GM21381 (cell line): ENCODE measurements around the gene SH3PXD2B.

ENCODE experiments used
- ATAC-seq: cut with Tn5 transposase; IDR thresholded peaks from one replicate; pipeline ENCODE4 v1.9.1; 2021; ENCODE audit warnings: mild to moderate bottlenecking, moderate library complexity; ENCODE audit not compliant: unreplicated experiment

Gene SH3PXD2B

DNA sequence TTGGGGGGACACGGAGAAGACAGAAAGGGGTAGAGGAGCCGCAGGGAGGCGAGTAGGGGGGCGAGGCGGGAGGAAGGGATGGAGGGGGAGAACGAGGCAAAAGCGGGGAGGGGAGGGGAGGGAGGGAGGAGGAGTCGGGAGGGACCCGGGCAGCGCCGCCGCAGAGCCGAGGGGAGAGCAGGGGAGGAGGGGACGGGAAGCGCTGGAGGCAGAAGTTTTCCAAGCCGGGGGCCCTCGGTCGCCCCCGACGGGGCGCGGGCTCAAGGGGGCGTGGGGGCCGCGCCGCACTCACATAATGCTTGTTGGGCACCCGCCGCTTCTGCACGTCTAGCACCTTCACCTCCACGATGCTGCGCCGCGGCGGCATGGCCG is 353 bp downstream of the SH3PXD2B start:
- ATAC-seq, result peak; percentile 21

DNA sequence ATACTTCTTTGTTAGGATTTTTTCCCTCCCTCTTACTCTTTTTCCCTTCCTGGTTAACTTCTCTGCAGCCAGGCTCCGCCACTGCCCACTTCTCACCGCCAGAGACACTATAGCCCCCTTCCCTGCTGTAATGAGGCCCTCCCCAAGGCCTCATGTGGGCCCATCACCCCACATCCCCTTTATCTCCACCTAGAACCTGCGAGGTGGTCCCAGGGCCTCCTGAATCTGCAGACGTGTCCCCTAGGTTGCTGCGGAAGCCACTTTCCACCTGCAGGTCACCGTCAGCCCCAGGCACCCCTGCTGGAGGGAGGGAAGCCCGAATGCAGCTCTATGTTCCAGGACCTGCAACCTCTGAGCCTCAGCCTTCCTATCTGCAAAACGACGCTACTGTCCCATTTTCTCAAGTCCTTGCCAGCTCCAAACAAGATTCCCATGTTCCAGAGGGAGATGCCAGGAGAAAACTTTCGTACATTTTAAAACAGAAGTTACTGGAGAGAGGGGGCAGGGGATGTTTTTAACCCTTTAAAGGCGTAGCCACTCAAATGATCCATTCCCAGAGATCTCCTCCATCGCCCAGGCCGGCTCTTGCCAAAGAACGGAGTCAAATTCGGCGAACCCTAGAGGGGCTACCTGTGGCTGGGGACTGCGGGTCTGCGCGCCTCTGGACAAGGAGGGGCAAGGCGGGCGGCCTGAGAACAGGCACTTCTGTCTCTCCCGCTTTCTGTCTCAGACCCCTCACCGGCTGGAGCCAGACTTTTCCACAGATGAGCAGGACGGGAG is 929 bp downstream of the SH3PXD2B start:
- no peak for ATAC-seq

DNA sequence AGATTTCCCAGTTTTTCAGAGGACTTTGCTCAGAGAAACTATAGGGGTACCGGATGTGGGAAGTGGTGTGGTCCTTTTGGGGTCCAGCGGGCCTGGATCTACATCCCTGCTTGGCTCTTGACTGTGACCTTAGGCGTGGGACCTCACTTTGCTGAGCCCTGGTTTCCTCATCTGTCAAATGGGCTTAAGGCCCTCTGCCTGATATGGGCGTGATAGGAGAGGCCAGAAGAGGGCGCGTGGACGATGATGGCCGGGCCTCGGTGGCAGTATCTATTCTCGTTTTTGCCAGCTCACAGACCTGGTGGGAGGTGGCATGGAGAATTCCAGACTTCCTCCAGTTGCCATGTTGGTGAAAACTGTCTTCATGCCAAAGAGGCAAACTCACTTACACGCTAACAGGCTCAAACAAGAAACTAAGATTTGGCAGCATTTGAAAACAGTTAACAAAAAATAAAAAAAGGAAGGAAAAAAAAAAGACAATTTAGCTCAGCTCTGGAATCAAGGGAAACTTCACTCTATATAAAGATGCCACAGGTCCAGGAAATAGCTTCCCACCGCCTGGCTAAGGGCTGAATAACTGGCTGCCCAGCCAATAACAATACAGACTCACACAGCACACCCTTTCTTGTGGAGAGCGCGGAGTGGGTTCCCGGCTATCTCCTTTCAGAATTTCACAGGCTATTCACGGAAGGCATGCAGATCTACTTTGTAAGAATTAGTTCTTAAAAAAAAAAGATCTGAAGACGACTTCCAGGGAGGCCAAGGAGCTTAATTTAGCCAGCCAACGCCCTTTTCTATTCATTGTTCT is 1.7 kb downstream of the SH3PXD2B start:
- ATAC-seq, result no peak

DNA sequence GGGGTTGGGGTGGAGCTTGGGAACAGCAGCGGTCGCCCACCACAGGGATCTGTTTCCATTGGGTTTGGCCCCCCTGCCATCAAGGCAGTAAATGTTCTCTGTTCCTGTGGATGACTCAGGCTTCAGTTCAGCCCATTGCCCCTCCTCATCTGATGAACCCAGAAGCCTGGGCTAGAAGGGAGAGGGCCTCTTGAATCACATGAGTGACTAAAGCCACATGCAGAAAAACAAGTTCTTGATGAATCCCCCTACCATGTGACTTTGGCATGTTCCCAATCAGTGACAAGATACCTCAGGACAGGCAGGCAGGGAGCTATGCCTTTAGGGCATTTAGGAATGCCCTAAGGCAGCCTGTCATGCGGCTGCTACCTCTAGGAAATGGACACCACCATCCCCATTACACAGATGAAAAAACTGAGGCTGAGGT is 2.5 kb downstream of the SH3PXD2B start:
- ATAC-seq, result no peak

DNA sequence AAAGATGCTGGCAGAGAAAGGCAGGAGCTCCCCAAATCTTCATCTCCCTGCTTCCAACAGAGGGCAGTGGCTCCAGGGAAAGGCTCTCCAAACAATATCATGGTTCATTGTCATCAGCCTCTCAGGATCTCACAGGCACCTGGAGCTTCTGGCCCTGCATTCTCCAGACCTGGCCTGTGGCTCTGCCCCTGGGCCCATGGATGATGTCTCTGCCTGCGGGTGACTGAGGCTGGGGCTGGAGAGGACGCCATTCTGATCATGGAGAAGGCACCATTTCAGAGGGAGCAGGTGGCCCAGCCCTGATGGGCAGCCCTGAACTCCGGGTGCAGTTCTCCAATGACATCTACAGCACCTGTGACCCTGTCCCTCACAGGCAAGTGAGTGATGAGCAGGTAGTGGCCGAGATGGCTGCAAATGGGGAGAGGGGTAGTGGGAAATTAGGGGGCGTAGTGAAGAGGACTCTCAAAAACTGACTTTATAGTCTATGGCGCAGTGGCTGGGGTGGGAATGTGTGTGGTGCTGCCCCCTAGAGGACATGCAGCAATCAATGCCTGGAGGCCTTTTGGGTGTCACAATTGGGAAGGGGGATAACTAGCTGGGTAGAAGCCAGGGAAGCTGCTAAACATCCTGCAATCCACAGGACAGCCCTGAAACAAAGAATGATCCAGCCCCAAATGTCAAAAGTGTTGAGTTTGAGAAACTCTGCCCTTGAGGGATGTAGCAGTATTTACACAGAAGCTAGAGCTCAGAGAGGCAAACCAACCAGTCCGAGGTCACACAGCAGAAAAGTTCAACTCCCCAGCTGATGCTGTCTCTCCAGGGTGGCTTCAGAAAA is 3.2 kb downstream of the SH3PXD2B start:
- no peak for ATAC-seq

DNA sequence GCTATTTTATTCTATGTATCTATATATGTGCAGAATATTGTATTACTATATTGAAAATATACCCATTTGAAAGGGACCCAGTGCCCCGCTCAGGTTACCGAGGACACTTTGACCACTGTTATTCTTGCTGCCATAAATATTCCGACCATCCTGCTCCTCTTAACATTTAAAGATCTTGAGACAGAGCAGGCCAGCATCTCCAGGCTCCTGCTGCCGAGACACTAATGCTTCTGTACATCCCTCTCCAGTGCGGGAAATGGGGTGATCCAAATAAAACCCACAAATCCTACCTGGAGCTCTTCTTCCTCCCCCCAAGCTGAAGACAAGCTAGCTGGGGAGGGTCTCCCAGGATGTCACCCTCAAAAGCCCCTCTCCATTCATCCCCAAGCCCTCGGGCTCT is 3.9 kb downstream of the SH3PXD2B start:
- no peak for ATAC-seq

DNA sequence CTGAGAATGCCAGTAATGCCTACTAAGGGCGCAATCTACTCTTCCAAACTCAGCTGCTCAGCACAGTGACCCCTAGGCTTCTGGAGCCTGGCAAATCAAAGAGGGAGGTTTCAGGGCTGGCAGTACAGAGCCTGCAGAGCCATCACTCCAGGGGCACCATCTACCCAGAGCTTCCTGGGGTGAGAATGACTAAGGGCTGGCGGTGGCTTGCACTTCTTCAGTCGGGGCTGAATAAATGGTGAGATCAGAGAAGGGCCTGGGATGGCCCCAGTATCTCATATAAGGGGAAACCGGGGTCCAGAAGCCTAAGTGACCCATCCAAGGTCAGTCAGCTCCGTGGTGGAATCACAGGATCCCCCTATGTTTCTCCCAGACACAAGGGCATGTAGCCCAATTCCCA is 5.3 kb downstream of the SH3PXD2B start:
- no peak for ATAC-seq

DNA sequence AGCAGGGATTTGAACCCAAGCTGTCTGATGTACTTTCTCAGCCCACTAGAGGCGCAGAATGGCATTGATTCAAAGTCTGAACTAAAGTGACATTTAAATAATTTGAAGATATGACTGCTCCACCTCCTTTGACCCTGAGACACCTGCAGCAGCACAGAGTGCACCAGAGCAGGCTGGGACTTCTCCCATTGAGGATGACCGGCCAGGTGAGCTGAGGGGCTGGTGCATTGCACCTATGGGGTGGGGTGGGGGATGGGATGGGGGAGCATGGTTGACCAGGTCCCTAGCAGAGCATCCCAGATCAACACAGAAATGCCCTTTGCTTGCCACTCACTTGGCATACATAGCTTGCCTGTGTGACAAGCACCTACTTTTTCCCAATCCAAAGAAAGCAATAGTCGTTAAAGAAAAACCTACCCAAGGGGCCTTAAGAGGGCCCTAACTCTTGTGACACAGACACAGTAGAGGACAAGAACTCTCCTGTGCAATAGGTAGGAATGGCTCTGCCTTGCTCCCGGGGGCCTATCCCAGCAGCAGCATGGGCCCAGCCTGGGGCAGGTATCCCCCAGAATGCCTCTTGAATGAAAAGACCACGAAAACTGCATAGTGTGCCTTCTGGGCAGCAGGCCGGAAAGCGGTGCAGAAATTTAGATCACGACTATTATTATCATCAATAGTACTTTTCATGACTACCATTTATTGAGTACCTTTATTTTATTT is 6.5 kb downstream of the SH3PXD2B start:
- ATAC-seq, result no peak

DNA sequence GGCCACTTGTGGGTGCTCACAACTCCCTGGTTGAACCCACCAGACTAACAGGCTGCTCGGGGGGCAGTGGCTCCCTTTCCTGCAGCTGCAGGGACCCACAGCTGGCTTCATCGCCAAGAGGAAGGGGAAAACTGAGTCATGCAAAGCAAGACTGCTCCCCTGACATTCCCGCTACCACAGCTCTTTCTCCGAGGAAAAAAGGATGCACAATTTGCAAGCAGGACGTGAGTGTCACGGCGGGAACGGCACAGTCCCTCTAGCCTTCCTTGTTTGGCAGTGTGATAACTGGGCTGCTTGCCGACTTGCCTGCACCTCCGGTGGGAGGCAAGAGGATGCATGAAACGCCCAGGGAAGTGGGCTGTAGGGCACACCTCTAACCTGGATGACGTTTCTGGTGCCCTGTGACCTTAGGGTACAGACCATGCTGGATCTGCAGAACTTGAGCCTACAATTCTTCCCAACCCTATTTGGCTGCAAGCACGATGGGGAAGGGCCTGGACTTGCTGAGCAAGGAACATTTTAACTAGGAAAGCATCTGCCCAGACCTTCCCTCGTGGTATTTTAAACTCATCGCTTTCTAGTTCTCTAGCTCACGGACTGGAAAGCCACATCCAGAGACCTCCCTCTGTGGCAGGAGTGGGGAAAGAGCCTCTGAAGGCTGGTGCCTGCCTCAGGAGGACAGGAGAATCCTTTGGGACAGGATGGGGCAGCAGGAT is 7.8 kb downstream of the SH3PXD2B start:
- ATAC-seq, result no peak

DNA sequence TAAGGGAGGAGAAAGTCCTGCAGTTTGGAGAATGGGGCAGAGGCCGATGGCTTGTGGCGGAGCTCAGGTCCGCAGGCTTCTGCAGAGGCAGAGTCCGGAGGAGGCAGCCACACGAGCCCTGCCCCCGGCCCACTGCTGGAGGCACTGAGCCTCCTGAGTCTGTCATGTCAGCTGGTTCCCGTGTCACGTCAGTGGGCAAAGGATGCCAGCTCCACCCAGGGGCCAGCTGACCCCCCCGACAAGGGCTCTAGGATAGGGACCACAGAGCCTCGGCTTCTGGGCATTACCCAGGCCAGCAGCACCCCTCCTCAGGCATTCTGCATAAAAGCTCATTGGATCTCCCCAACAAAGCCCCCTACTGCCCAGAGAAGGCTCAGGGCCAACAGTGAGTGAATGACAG is 8.5 kb downstream of the SH3PXD2B start:
- ATAC-seq, result no peak

DNA sequence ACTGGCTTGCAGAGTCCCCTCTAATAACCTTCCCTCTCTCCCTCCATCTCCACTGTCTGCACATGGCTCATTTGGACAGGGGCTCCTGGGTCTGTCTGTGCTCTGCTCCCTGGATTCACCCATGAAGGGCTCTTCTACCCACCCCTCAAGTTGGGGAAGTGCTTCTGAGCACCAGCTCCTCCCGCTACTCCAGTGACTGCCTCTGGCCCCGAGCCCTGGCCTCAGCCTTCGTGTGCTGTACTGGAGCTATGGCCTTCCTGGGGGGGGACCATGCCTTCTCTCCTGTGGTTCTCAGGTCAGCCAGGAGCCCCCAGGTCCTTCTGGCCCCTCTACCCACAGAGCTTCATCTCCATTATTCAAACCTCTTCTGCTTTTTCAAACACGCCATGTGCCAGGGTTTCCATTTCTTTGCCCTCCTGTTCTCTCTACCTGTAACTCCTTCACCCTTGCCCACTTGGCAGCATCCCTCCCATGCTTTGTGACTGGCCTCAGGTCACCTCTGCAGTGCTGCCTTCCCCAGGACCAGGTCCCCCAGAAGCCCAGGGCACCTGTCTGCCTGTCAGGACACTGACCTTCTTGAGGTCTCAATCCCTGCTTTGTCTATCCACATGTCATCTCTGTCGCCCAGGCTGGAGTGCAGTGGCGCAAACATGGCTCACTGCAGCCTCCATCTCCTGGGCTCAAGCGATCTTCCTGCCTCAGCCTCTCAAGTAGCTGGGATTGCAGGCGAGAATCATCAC is 9.5 kb downstream of the SH3PXD2B start:
- no peak for ATAC-seq

DNA sequence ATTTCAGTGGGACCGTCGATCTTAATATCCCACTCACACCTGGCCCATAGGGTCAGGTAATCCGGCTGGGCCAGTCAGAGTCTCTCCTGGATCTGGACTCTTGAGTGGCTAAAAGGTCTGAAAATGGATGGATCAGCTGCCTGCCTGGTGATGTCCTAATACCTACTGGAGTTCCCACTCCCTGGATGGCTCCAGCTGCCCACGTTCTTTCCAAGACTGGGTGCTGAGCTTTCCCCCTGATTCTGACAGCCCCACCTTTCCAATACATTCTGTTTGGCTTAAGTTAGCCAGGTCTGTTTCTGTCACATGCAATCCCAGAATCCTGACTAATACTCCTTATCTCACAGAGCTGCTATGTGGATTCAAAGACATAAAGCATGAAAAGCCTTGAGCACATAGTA is 10.2 kb downstream of the SH3PXD2B start:
- no peak for ATAC-seq

DNA sequence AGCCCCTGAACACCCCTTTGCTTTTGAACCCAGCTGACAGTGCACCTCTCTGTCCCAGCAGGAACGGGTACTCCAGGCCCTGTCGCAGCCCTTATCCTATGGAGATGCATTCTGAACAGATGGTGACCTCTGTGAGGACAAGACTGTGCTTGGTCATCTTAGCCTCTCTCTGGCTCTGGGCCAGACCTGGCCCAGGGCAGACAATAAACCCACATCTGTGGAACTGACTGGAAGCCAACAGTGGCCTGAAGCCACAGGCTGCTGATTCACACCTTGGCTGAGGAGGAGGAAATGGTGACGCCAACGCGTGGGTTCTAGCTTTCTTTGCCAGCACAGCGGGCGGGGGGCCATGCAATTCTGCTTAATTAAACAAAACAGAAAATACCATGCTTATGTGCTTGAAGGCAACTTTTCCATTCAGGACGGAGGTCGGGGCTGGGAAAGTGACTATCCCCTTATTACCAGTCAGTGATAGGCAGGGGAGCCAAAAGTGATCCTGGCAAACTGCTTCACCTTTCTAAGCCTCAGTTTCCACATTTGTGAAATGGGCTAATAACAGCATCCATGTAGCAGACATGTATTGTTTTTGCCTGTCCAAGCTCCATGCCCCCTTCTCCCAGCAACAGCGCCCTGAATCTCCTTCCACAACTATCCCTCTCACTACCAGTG is 10.8 kb downstream of the SH3PXD2B start:
- no peak for ATAC-seq

DNA sequence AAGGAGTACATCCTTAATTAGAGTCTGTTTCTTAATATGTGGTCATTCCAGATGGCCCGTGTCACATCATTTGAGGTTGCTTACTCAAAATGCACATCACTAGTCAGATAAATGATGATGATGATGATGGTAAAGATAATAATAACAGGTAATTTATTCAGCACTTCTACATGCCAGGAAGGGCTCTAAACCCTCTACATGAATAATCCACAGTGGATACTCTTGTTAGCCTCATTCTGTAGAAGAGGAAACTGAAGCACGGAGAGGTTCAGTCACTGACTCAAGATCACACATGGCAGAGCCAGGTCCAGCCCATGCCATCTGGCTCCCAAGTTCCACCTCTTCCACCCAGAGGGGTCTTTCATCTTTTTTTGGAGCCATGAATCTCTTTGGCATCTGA is 11.7 kb downstream of the SH3PXD2B start:
- ATAC-seq, result no peak

DNA sequence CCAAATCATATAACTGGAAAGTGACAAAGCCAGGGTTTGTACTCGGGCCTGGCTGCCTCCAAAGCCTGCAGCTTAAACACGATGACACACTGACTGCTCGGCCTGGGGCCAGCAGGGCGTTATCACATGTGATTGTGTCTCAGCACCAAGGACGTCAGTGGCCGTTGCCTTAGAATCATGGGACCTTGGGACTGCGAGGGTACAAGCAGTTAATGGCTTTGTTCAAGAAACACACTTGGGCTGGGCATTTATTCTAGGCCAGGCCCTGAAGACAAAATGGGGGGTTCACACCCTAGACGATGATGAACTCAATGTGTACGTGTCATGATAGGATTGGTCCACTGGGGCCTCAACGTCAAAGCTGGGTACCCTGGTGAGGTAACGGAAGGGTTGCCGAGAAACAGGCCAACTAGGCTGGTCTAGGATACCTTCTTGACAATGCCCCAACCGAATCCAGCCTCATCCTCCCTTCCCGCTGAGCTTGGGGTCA is 13.0 kb downstream of the SH3PXD2B start:
- no peak for ATAC-seq

DNA sequence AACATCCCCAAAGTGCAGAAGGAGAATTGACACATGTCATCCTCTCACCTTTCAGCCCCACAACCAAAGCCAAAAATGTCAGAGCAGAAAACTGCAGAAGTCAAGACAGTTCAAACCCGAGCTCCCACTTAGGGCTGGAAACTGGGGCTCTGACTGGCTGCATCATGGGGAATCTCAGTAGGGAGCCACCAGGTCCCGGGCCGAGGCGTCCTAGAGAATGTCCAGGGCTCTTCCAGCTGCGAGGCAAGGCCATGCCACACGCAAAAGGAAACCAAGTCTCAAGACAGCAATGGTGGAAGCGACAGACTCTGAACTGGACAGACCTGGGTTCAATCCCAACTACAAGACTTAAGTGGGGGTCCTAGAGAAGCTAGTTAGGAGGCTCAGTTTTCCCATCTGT is 13.8 kb downstream of the SH3PXD2B start:
- ATAC-seq, result no peak

DNA sequence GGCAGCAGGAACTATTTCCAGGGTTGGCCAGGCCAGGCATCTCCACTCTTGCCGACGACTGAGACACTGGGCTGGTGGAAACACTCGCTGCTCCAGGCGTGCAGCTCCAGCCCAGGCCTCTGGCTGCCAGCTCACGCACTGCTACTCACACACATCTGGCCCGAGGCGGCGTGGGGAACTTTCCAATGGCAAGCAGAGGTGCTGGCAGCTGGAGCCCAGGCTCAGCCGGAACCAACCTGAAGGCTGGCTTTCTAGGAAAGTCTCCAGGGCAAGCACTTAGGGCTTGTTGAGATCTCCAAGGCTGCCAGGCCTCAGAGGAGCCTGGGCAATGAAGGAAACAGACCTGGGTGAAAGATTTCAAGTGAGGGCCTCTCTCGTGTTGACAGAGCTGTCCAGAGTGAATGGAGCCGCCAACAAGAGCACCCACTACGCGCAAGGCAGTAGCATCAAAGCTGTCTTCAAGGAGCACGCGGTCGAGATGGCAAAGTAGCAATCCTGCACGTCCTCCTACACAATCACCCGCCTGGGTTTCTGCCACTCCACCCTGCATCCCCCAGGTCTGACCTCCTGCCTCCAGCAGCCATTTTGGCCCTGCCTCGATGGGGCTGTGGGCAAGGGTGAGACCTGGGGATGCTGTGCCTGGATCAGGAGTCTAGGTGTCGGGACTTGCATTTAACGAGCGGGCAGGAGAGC is 14.4 kb downstream of the SH3PXD2B start:
- ATAC-seq, result no peak

DNA sequence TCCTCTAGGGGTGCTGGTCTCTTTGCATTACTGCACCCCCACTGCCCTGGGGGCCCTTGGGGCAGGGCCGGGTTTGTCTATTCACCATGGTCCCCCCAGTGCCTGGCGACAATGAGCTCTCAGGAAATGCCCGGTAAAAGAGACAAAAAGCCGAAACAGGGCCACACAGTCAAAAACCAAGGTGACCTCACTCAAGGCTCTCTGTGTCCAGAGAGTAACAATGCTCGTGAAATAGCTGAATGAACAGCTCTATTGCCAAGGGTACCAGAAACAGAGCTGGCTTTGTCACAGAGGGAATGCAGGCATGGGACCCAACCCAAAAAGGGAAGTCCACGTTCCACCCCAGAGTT is 16.0 kb downstream of the SH3PXD2B start:
- no peak for ATAC-seq
